ENCODE results near the gene DUOX1.

Gene DUOX1

DNA sequence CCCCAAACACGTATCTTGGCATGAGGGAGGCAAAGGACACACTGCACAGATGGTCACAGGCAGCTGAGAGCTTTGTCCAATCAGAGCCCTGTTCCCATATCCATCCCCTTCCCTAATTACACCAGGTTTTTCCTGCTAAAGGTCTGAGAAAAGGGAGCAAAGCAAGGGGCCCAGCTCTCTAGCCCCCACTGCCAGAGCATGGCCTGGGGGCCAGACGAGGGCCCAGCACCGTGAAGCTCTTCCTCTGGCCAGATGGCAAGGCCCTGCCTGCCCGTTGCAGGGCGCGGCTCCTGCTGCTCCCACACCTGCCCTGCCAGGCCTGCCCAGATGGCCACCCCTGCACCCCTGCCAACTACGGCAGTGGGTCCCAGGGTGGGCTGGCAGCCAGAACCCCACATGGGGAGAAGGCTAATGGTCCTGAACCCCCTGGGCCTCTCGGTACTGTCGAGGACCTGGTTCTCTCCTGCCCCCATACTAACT, 54.8 kb downstream of the DUOX1 start:
- no peaks in the 10 kb centered on the region for H3K4me1 ChIP-seq (ENCODE audit: insufficient read depth, poor library complexity, severe bottlenecking)
- H3K9me3 ChIP-seq (ENCODE audit: severe bottlenecking) = no peaks in the 10 kb centered on the region
- no peak for TF ChIP-seq CTCF (IDR thresholded peaks at IDR 0.05; ENCODE audit: poor library complexity, severe bottlenecking)
- no peaks in the 10 kb centered on the region for H3K36me3 ChIP-seq (ENCODE audit: low read depth)
- H3K27me3 ChIP-seq (ENCODE audit: insufficient read depth, poor library complexity, severe bottlenecking) = no peaks in the 10 kb centered on the region
- DNase-seq (ENCODE audit: low spot score) = no peak
- ATAC-seq (ENCODE audit: low read depth) = no peak
- no peak overlapping the region for H3K27ac ChIP-seq (ENCODE audit: poor library complexity, severe bottlenecking)
- no peak overlapping the region for H3K4me3 ChIP-seq (ENCODE audit: severe bottlenecking)

- Histone ChIP-seq H3K36me3 (ENCODE audit: low read depth) (no peaks in the 10 kb centered on the region), H3K27ac (ENCODE audit: poor library complexity, severe bottlenecking) (no peak overlapping the region), H3K9me3 (ENCODE audit: severe bottlenecking) (no peaks in the 10 kb centered on the region), H3K4me3 (ENCODE audit: severe bottlenecking) (no peak overlapping the region), H3K27me3 (ENCODE audit: insufficient read depth, poor library complexity, severe bottlenecking) (no peaks in the 10 kb centered on the region), H3K4me1 (ENCODE audit: insufficient read depth, poor library complexity, severe bottlenecking) (no peaks in the 10 kb centered on the region)
- ATAC-seq (ENCODE audit: low read depth) (no peak), DNase-seq (ENCODE audit: low spot score) (no peak)
- no peak for TF ChIP-seq CTCF (IDR thresholded peaks at IDR 0.05; ENCODE audit: poor library complexity, severe bottlenecking)
Observed at GRCh38 chr15:45185069-45185779, 55.4 kb downstream of the DUOX1 start.

DNA sequence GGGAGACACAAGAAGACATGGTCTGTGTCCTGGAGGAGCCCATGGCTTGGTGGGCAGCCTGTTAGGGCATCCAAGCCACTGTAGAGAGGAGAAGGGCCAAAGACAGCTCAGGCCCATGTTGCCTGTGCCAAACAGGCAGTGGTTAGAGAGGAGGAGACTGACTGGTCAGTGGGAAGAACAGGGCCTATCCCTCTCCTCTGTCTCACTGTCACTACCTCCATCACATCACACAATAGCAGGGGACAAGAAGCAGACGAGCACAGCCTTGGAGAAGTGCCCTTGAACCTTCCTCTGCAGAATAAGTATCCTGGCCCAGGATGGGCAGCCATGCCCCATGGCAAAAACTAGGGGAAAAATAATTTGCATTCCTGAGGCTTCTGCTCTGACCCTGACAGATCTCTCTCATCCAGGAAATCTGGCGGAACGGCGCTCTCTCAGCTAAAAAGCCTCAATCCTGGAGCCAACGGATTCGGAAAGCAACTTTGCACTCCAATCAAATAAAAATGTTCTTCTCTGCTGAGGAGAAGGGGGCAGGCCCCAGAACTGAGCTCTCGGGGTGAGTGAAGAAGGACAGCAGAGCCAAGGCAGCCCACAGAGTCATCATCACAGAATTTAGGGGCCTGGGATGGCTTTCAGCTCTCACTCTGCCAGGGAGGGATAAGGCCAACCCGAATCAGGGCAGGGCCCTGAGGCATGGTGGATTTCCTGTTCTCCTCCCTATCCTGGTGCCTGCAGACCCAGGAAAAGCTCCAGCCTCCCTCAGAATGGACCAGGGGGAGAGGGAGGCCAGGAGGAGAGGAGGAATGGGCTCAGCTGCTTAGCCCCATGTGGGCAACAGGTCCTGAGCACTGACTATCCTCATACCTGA, 56.3 kb downstream of the DUOX1 start:
- no peaks in the 10 kb centered on the region for H3K4me1 ChIP-seq (ENCODE audit: insufficient read depth, poor library complexity, severe bottlenecking)
- peak; percentile 11; the same call in 2 of the 3 replicates for ATAC-seq (ENCODE audit: low read depth)
- no peak overlapping the region for H3K27ac ChIP-seq (ENCODE audit: poor library complexity, severe bottlenecking)
- H3K4me3 ChIP-seq (ENCODE audit: severe bottlenecking) = no peak overlapping the region
- no peak for DNase-seq (ENCODE audit: low spot score)
- no peaks in the 10 kb centered on the region for H3K9me3 ChIP-seq (ENCODE audit: severe bottlenecking)
- H3K27me3 ChIP-seq (ENCODE audit: insufficient read depth, poor library complexity, severe bottlenecking) = no peaks in the 10 kb centered on the region
- no peaks in the 10 kb centered on the region for H3K36me3 ChIP-seq (ENCODE audit: low read depth)
- TF ChIP-seq CTCF (IDR thresholded peaks at IDR 0.05; ENCODE audit: poor library complexity, severe bottlenecking) = no peak

- Histone ChIP-seq H3K4me3 (ENCODE audit: severe bottlenecking) (peak overlapping the region; percentile 38), H3K27me3 (ENCODE audit: insufficient read depth, poor library complexity, severe bottlenecking) (no peaks in the 10 kb centered on the region), H3K9me3 (ENCODE audit: severe bottlenecking) (no peaks in the 10 kb centered on the region), H3K4me1 (ENCODE audit: insufficient read depth, poor library complexity, severe bottlenecking) (no peaks in the 10 kb centered on the region), H3K27ac (ENCODE audit: poor library complexity, severe bottlenecking) (no peak overlapping the region), H3K36me3 (ENCODE audit: low read depth) (no peaks in the 10 kb centered on the region)
- no peak for TF ChIP-seq CTCF (IDR thresholded peaks at IDR 0.05; ENCODE audit: poor library complexity, severe bottlenecking)
- ATAC-seq (ENCODE audit: low read depth) = no peak
- no peak for DNase-seq (ENCODE audit: low spot score)
Observed at GRCh38 chr15:45186771-45187577, 57.2 kb downstream of the DUOX1 start.
